KG1 (cell line): ENCODE measurements around the gene KCNH3.
"Not testable (repeated sequence)": the region's sequence is repeated elsewhere in the genome, so short reads cannot be mapped to it uniquely, and the experiment has no call there.

Experiments
- DNase-seq: peaks from one replicate; lab custom pipeline; 2025; lab: John Stamatoyannopoulos, UW

The KCNH3 gene

GRCh38 chr12:49538510-49539403 lies at the start of gene KCNH3:
KCNH3 (plus strand) TSS chr12:49539030; CDS start chr12:49539417, 387 bp downstream.
- no peak for DNase-seq

GRCh38 chr12:49489154-49489553 lies 49.7 kb upstream of the KCNH3 start:
- DNase-seq = no peak

- DNase-seq = no peak
These were observed 49.1 kb upstream of the KCNH3 start for GRCh38 chr12:49489720-49490119.

- no peak for DNase-seq
These were observed 47.0 kb upstream of the KCNH3 start for GRCh38 chr12:49491823-49492222.

GRCh38 chr12:49493900-49494299 lies 44.9 kb upstream of the KCNH3 start:
- no peak for DNase-seq

GRCh38 chr12:49496417-49497360 lies 42.1 kb upstream of the KCNH3 start:
- no peak for DNase-seq

GRCh38 chr12:49501895-49502294 lies 36.9 kb upstream of the KCNH3 start:
- no peak for DNase-seq

- no peak for DNase-seq
These were observed 36.2 kb upstream of the KCNH3 start for GRCh38 chr12:49502590-49502989.

GRCh38 chr12:49503674-49504180 lies 35.1 kb upstream of the KCNH3 start:
- DNase-seq = no peak

GRCh38 chr12:49505672-49506071 lies 33.2 kb upstream of the KCNH3 start:
- DNase-seq = no peak

GRCh38 chr12:49507139-49507538 lies 31.7 kb upstream of the KCNH3 start:
- DNase-seq = no peak

GRCh38 chr12:49509681-49510080 lies 29.1 kb upstream of the KCNH3 start:
- DNase-seq = not testable (repeated sequence)

GRCh38 chr12:49511410-49511809 lies 27.4 kb upstream of the KCNH3 start:
- no peak for DNase-seq

GRCh38 chr12:49512546-49512945 lies 26.3 kb upstream of the KCNH3 start:
- no peak for DNase-seq

GRCh38 chr12:49515266-49515665 lies 23.6 kb upstream of the KCNH3 start:
- no peak for DNase-seq

GRCh38 chr12:49518914-49519573 lies 19.8 kb upstream of the KCNH3 start:
- DNase-seq = no peak

GRCh38 chr12:49519574-49519936 lies 19.3 kb upstream of the KCNH3 start:
- DNase-seq = no peak

GRCh38 chr12:49521389-49521788 lies 17.4 kb upstream of the KCNH3 start:
- DNase-seq = no peak

GRCh38 chr12:49524660-49525324 lies 14.0 kb upstream of the KCNH3 start:
- DNase-seq = no peak

- DNase-seq = no peak
These were observed 12.9 kb upstream of the KCNH3 start for GRCh38 chr12:49525942-49526341.

- DNase-seq = no peak
These were observed 11.3 kb upstream of the KCNH3 start for GRCh38 chr12:49527361-49528130.
